Endothelial cell of umbilical vein (primary cell): Measurements from ENCODE around the gene FHIT. TPM values are rescaled to one million over a fixed set of nuclear protein-coding genes. Genes with fewer than 3 reads are reported as not detected.
A peak's percentile ranks its signal among the peaks of the same experiment; 100 is the strongest.

Experiments used
- BruUV-seq: library from RNA; stranded (reverse); fragments of 400-500 nt; replicated peaks from 2 replicates; lab custom pipeline; 2021; lab: Mats Ljungman, UMichigan
- CTCF ChIA-PET: fragments of 300-600, 350-600 bp; sonication (Branson Sonifier 250); formaldehyde crosslinking; loops from one replicate; lab custom pipeline; 2021; ENCODE audit warnings: antibody characterized with exemption, inconsistent platforms; lab: Charles Lee
- POLR2A ChIA-PET: fragments of 300-600, 350-600 bp; sonication (Branson Sonifier 250); formaldehyde crosslinking; loops from one replicate; lab custom pipeline; 2021; ENCODE audit warnings: antibody characterized with exemption, inconsistent platforms; lab: Charles Lee
- DNase-seq: peaks from one replicate; pipeline ENCODE4 v3.0.0-alpha.2; 2011; ENCODE audit warnings: low read depth, low spot score
- FAIRE-seq: peaks from 2 replicates; lab custom pipeline; 2011; peaks lifted over from hg19 to GRCh38; lab: Jason Lieb, UNC
- H2AFZ ChIP-seq: 2 replicates; pipeline ENCODE4 v1.6.0; 2012; ENCODE audit warnings: low read depth, low read length, control low read depth, inconsistent platforms
- H3K27ac ChIP-seq: 2 replicates; pipeline ENCODE4 v1.5.1; 2011; ENCODE audit warnings: low read depth, mild to moderate bottlenecking, control low read depth, low read length, moderate library complexity; ENCODE audit not compliant: insufficient read depth
- H3K27me3 ChIP-seq, 2 experiments: 2 replicates each; pipeline versions ENCODE4 v1.6.0 to v1.6.1; 2011; ENCODE audit warnings: low read length in 2 of 2, mixed read lengths in 1 of 2; ENCODE audit not compliant: control insufficient read depth in 2 of 2, insufficient read depth in 2 of 2
- H3K36me3 ChIP-seq, 2 experiments: 2 replicates in 1 of 2; 3 replicates in 1 of 2; pipeline ENCODE4 v1.5.1; 2011; ENCODE audit warnings: low read length in 2 of 2, mild to moderate bottlenecking in 1 of 2, moderate library complexity in 1 of 2; ENCODE audit not compliant: control insufficient read depth in 2 of 2, insufficient read depth in 2 of 2; ENCODE audit errors: extremely low read depth in 1 of 2
- H3K4me1 ChIP-seq: 3 replicates; pipeline ENCODE4 v1.5.1; 2011; ENCODE audit warnings: mild to moderate bottlenecking, low read length; ENCODE audit not compliant: control insufficient read depth, insufficient read depth; ENCODE audit errors: extremely low read depth
- H3K4me2 ChIP-seq: 2 replicates; pipeline ENCODE4 v1.6.1; 2011; ENCODE audit warnings: low read length, control low read depth, mixed read lengths; ENCODE audit not compliant: insufficient read depth
- H3K4me3 ChIP-seq, 3 experiments: fragments of 200-600 bp in 1 of 3; sonication (generic), shearing (Covaris generic) in 1 of 3; replicated peaks in 1 of 3; 2 replicates each; pipeline ENCODE4 v1.5.1; 2011 to 2016; ENCODE audit warnings: control low read depth in 3 of 3, low read length in 3 of 3, mild to moderate bottlenecking in 2 of 3, inconsistent platforms in 1 of 3, low read depth in 1 of 3, moderate library complexity in 1 of 3; ENCODE audit not compliant: insufficient read depth in 1 of 3
- H3K79me2 ChIP-seq: 2 replicates; pipeline ENCODE4 v1.6.0; 2012; ENCODE audit warnings: low read length, inconsistent platforms; ENCODE audit not compliant: control insufficient read depth, insufficient read depth
- H3K9ac ChIP-seq: replicated peaks from 2 replicates; pipeline ENCODE3; 2011; ENCODE audit warnings: low read length, control low read depth; ENCODE audit not compliant: insufficient read depth; ENCODE audit errors: extremely low read depth
- H3K9me1 ChIP-seq: replicated peaks from 3 replicates; pipeline ENCODE4 v1.6.0; 2011; ENCODE audit warnings: mild to moderate bottlenecking, low read length; ENCODE audit not compliant: control insufficient read depth, insufficient read depth; ENCODE audit errors: extremely low read depth
- H3K9me3 ChIP-seq: replicated peaks from 2 replicates; pipeline ENCODE4 v1.5.1; 2012; ENCODE audit warnings: low read length, inconsistent platforms; ENCODE audit not compliant: control insufficient read depth, insufficient read depth
- H4K20me1 ChIP-seq: replicated peaks from 2 replicates; pipeline ENCODE3; 2011; ENCODE audit warnings: mild to moderate bottlenecking, low read length; ENCODE audit not compliant: control insufficient read depth, insufficient read depth; ENCODE audit errors: extremely low read depth
- EZH2 ChIP-seq: IDR thresholded peaks from 2 replicates; pipeline ENCODE4 v1.6.1; 2012; ENCODE audit warnings: borderline replicate concordance, low read depth, mild to moderate bottlenecking, moderate library complexity, low read length, inconsistent platforms; ENCODE audit not compliant: severe bottlenecking
- FOS ChIP-seq: IDR thresholded peaks from 2 replicates; pipeline ENCODE4 v1.6.1; 2011; ENCODE audit warnings: mild to moderate bottlenecking, low read length, moderate library complexity, borderline replicate concordance; ENCODE audit not compliant: insufficient read depth
- GATA2 ChIP-seq: IDR thresholded peaks from 2 replicates; pipeline ENCODE4 v1.7.0; 2011; ENCODE audit warnings: low read depth, mild to moderate bottlenecking, moderate library complexity, mixed read lengths, low read length; ENCODE audit not compliant: insufficient read length, insufficient read depth
- JUN ChIP-seq: IDR thresholded peaks from 2 replicates; pipeline ENCODE4 v1.6.1; 2011; ENCODE audit warnings: borderline replicate concordance, low read depth; ENCODE audit not compliant: insufficient read length, insufficient read depth
- MYC ChIP-seq: IDR thresholded peaks from one replicate; pipeline ENCODE4 v1.6.1; 2011; ENCODE audit warnings: mild to moderate bottlenecking, low read depth, low read length
- POLR2A ChIP-seq: IDR thresholded peaks from 2 replicates; pipeline ENCODE4 v1.6.1; 2012; ENCODE audit warnings: low read depth, mild to moderate bottlenecking, control low read depth, low read length
- POLR2AphosphoS5 ChIP-seq: IDR thresholded peaks from 2 replicates; pipeline ENCODE4 v1.6.1; 2012; ENCODE audit warnings: low read depth, mild to moderate bottlenecking, control low read depth, low read length, moderate library complexity; ENCODE audit not compliant: insufficient read depth
- dilution Hi-C: fragments of 300-500 bp; cut with MboI; formaldehyde crosslinking; loops from one replicate; pipeline ENCODE4 v1.15.0; 2019; ENCODE audit warnings: low sequenced_read_pairs; ENCODE audit not compliant: extremely low pct_ligation_motif_present
- intact Hi-C: fragments of 100-400 bp; cut with micrococcal nuclease; formaldehyde crosslinking; loops from one replicate; pipeline ENCODE4 v1.10.0; 2022
- polyA plus RNA-seq, 4 experiments: library from polyadenylated mRNA; depleted of rRNA in 3 of 4; stranded (reverse) in 3 of 4; unstranded in 1 of 4; fragments of >200 nt; gene quantifications; 2 replicates each; pipeline versions ENCODE4 v1.2.1 to v1.2.3, GENCODE V29; 2011 to 2012; ENCODE audit warnings: missing spikeins in 1 of 4
- total RNA-seq: library from RNA; stranded (reverse); gene quantifications from 2 replicates; pipeline ENCODE4 v1.2.3, GENCODE V29; 2021
- TF ChIP-seq, protein P1 (sequence below): IDR thresholded peaks from 2 replicates; pipeline ENCODE4 v1.6.1; 2011; ENCODE audit not compliant: insufficient read depth, insufficient read length
- TF ChIP-seq, protein P2 (sequence below), 2 donors: IDR thresholded peaks; 1 replicate in 1 of 2; 2 replicates in 1 of 2; pipeline ENCODE4 v1.5.1; 2011; ENCODE audit warnings: low read length in 2 of 2, mild to moderate bottlenecking in 2 of 2, moderate library complexity in 2 of 2, control low read depth in 1 of 2, inconsistent platforms in 1 of 2, low read depth in 1 of 2; ENCODE audit not compliant: insufficient read depth in 1 of 2; ENCODE audit errors: extremely low read depth in 1 of 2

FHIT gene
- total and polyA plus RNA-seq, 2 donors (not counting 3 experiments of a cell fraction or from before 2014, with no cell fraction given), result 0.47 to 2.2 TPM

DNA sequence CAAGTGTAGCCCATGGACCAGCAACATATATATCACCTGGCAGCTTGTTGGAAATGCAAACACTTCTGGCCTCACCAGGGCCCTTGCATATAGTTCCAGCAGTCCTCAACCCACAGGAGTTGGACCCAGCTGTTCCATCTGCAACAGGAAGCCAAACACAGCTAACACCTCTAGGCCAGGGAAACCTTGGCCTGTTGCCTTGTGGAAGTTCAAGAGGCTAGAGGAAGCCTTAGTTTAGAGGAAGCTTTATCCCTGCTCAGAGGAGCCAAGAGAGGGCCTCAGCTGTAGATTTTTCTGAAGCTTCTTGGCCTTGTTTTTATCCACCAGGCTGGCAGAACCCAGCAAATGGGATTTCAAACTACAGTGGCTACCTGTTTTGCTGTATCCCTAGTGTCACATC, 11.4 kb downstream of the FHIT start:
- H3K27ac ChIP-seq, result no peak overlapping the region
- no TSS peak for BruUV-seq
- H3K27me3 ChIP-seq, result no peaks in the 10 kb centered on the region
- intact Hi-C loops, result no loop called here
- H3K9me1 ChIP-seq, result no peaks in the 10 kb centered on the region
- FAIRE-seq (no peak), DNase-seq (peak; percentile 63)
- no peak overlapping the region for H3K4me2 ChIP-seq
- dilution Hi-C loops, result no loop called here
- TF ChIP-seq MYC (no peak), POLR2A (no peak), POLR2AphosphoS5 (no peak), GATA2 (no peak), JUN (no peak), FOS (no peak), EZH2 (no peak)
- TF ChIP-seq, protein P1, sequence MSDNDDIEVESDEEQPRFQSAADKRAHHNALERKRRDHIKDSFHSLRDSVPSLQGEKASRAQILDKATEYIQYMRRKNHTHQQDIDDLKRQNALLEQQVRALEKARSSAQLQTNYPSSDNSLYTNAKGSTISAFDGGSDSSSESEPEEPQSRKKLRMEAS, result no peak
- TF ChIP-seq, protein P2, sequence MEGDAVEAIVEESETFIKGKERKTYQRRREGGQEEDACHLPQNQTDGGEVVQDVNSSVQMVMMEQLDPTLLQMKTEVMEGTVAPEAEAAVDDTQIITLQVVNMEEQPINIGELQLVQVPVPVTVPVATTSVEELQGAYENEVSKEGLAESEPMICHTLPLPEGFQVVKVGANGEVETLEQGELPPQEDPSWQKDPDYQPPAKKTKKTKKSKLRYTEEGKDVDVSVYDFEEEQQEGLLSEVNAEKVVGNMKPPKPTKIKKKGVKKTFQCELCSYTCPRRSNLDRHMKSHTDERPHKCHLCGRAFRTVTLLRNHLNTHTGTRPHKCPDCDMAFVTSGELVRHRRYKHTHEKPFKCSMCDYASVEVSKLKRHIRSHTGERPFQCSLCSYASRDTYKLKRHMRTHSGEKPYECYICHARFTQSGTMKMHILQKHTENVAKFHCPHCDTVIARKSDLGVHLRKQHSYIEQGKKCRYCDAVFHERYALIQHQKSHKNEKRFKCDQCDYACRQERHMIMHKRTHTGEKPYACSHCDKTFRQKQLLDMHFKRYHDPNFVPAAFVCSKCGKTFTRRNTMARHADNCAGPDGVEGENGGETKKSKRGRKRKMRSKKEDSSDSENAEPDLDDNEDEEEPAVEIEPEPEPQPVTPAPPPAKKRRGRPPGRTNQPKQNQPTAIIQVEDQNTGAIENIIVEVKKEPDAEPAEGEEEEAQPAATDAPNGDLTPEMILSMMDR (IDR thresholded peaks at IDR 0.05; ENCODE audit: extremely low read depth in 1 of 2, insufficient read depth in 1 of 2, low read depth in 1 of 2, low read length in 2 of 2), result no peak
- H3K36me3 ChIP-seq, result no peaks in the 10 kb centered on the region
- H2AFZ ChIP-seq, result no peak overlapping the region
- H4K20me1 ChIP-seq, result no peaks in the 10 kb centered on the region
- H3K9ac ChIP-seq, result no peak overlapping the region
- no peak overlapping the region for H3K4me3 ChIP-seq
- no peaks in the 10 kb centered on the region for H3K9me3 ChIP-seq
- no peaks in the 10 kb centered on the region for H3K4me1 ChIP-seq
- H3K79me2 ChIP-seq, result no peaks in the 10 kb centered on the region
- POLR2A ChIA-PET, result no interaction called here
- CTCF ChIA-PET, result no interaction called here
